Upper lobe of left lung (tissue), 6 donors: ENCODE results near the gene PRKAR1B. TPM values are rescaled to one million over a fixed set of nuclear protein-coding genes. Genes with fewer than 3 reads are reported as not detected.

ENCODE experiments used
- ATAC-seq, 2 donors: fragments of 200-7000 bp; cut with Tn5 transposase; one replicate each; pipeline ENCODE4 v1.9.1; 2022; ENCODE audit warnings: mild to moderate bottlenecking in 2 of 2, moderate library complexity in 2 of 2; ENCODE audit not compliant: low FRiP score in 2 of 2
- DNase-seq, 2 donors: peaks; one replicate each; pipeline ENCODE4 v3.0.0-alpha.2; 2019 to 2020
- H3K27ac ChIP-seq, 4 donors: fragments of 200-600 bp; sonication (generic); one replicate each; pipeline ENCODE4 v1.5.1; 2016 to 2019
- H3K27me3 ChIP-seq, 4 donors: fragments of 200-600 bp; sonication (generic); one replicate each; pipeline ENCODE4 v1.5.1; 2017 to 2019
- H3K36me3 ChIP-seq, 4 donors: fragments of 200-600 bp; sonication (generic); one replicate each; pipeline ENCODE4 v1.5.1; 2016 to 2019
- H3K4me1 ChIP-seq, 4 donors: fragments of 200-600 bp; sonication (generic); one replicate each; pipeline ENCODE4 v1.5.1; 2018 to 2019
- H3K4me3 ChIP-seq, 4 donors: fragments of 200-600 bp; sonication (generic); one replicate each; pipeline ENCODE4 v1.5.1; 2017 to 2019; ENCODE audit warnings: mild to moderate bottlenecking in 2 of 4, moderate library complexity in 1 of 4
- H3K9me3 ChIP-seq, 4 donors: fragments of 200-600 bp; sonication (generic); one replicate each; pipeline ENCODE4 v1.5.1; 2018 to 2019
- CTCF ChIP-seq, 6 experiments: fragments of 450-650 bp in 4 of 6; fragments of 200-600 bp in 2 of 6; sonication (generic) in 2 of 6; IDR thresholded peaks; one replicate each; pipeline ENCODE4 v1.5.1; 2016 to 2019; ENCODE audit warnings: antibody characterized with exemption in 6 of 6
- EP300 ChIP-seq, 4 donors: sonication (generic); formaldehyde crosslinking; IDR thresholded peaks; one replicate each; pipeline ENCODE4 v1.5.1; 2017; ENCODE audit warnings: antibody characterized with exemption in 4 of 4, control low read depth in 2 of 4
- POLR2A ChIP-seq, 4 donors: fragments of 450-650 bp; IDR thresholded peaks; one replicate each; pipeline ENCODE4 v1.5.1; 2016 to 2017; ENCODE audit warnings: antibody characterized with exemption in 4 of 4, mild to moderate bottlenecking in 2 of 4
- POLR2AphosphoS5 ChIP-seq, 2 donors: sonication (generic); formaldehyde crosslinking; IDR thresholded peaks; one replicate each; pipeline ENCODE4 v1.5.1; 2017; ENCODE audit warnings: antibody characterized with exemption in 2 of 2
- WGBS, 2 donors: methylation state at CpG; one replicate each; pipeline ENCODE4 v1.1.5; 2017 to 2018; 5-methylcytosine and 5-hydroxymethylcytosine counted together
- total RNA-seq, 6 donors: library from RNA; depleted of rRNA in 4 of 6; stranded (reverse); fragments of >200 nt in 4 of 6; gene quantifications; one replicate each; pipeline versions ENCODE4 v1.1.0 to v1.2.1, GENCODE V29; 2016 to 2021
- donor health status: DM: no; HTN: no; CAD: no; lungs with moderate emphysema.
- donor health status: DM: no; HTN: yes; CAD: no; lungs with severe emphysema.

Gene PRKAR1B
- total RNA-seq, 6 donors from 2014 or later: 10.3 to 24.4 (median 20.9) TPM

- Histone ChIP-seq H3K27ac (no peak overlapping the region), H3K27me3 (no peaks in the 10 kb centered on the region), H3K9me3 (no peaks in the 10 kb centered on the region), H3K4me3 (no peak overlapping the region), H3K4me1 (peaks cover 0 to 11% (median 2%) of the 10 kb centered on the region in 4 donors), H3K36me3 (no peaks in the 10 kb centered on the region)
- DNase-seq (no peak), ATAC-seq (no peak)
- 93 to 94% methylated on average over 17 to 43 of the region's 54 CpGs for WGBS, 2 donors
- TF ChIP-seq EP300 (IDR thresholded peaks at IDR 0.05): no peak
- no peak for TF ChIP-seq CTCF (IDR thresholded peaks at IDR 0.05)
- TF ChIP-seq POLR2A (IDR thresholded peaks at IDR 0.05): no peak
- no peak for TF ChIP-seq POLR2AphosphoS5 (IDR thresholded peaks at IDR 0.05)
These were observed 56.3 kb downstream of the PRKAR1B start for GRCh38 chr7:670501-671390.

GRCh38 chr7:668958-669357 is 58.1 kb downstream of the PRKAR1B start:
- no peak for ATAC-seq
- no peaks in the 10 kb centered on the region for H3K9me3 ChIP-seq
- peaks cover 0 to 11% (median 2%) of the 10 kb centered on the region in 4 donors for H3K4me1 ChIP-seq
- peak overlapping the region in 2 of 4 donors; percentile 13 to 50 for H3K27ac ChIP-seq
- H3K4me3 ChIP-seq: no peak overlapping the region
- TF ChIP-seq POLR2AphosphoS5 (IDR thresholded peaks at IDR 0.05) (no peak), CTCF (IDR thresholded peaks at IDR 0.05) (no peak), POLR2A (IDR thresholded peaks at IDR 0.05) (no peak), EP300 (IDR thresholded peaks at IDR 0.05) (no peak)
- WGBS, 2 donors: 88 to 91% methylated on average over 4 of the region's 4 CpGs
- DNase-seq: no peak
- H3K27me3 ChIP-seq: no peaks in the 10 kb centered on the region
- H3K36me3 ChIP-seq: no peaks in the 10 kb centered on the region

- no peaks in the 10 kb centered on the region for H3K9me3 ChIP-seq
- H3K4me1 ChIP-seq: peaks cover 0 to 11% (median 2%) of the 10 kb centered on the region in 4 donors
- ATAC-seq: peak in 1 of 2 donors; percentile 80
- TF ChIP-seq CTCF (IDR thresholded peaks at IDR 0.05): no peak
- TF ChIP-seq EP300 (IDR thresholded peaks at IDR 0.05): no peak
- TF ChIP-seq POLR2AphosphoS5 (IDR thresholded peaks at IDR 0.05): no peak
- TF ChIP-seq POLR2A (IDR thresholded peaks at IDR 0.05): no peak
- WGBS, 2 donors: 33 to 42% methylated on average over 13 to 16 of the region's 16 CpGs
- H3K4me3 ChIP-seq: no peak overlapping the region
- H3K27ac ChIP-seq: peak overlapping the region in 2 of 4 donors; percentile 13 to 50
- H3K27me3 ChIP-seq: no peaks in the 10 kb centered on the region
- DNase-seq: no peak
- no peaks in the 10 kb centered on the region for H3K36me3 ChIP-seq
These were observed 58.7 kb downstream of the PRKAR1B start for GRCh38 chr7:668139-668931.

- H3K9me3 ChIP-seq: no peaks in the 10 kb centered on the region
- no peaks in the 10 kb centered on the region for H3K27me3 ChIP-seq
- H3K4me1 ChIP-seq: peaks cover 0 to 11% (median 2%) of the 10 kb centered on the region in 4 donors
- no peak overlapping the region for H3K4me3 ChIP-seq
- no peak for ATAC-seq
- DNase-seq: no peak
- no peak for TF ChIP-seq POLR2A (IDR thresholded peaks at IDR 0.05)
- TF ChIP-seq POLR2AphosphoS5 (IDR thresholded peaks at IDR 0.05): no peak
- TF ChIP-seq CTCF (IDR thresholded peaks at IDR 0.05): no peak
- TF ChIP-seq EP300 (IDR thresholded peaks at IDR 0.05): no peak
- no peaks in the 10 kb centered on the region for H3K36me3 ChIP-seq
- WGBS, 2 donors: 90 to 97% methylated on average over 4 to 6 of the region's 7 CpGs
- peak overlapping the region in 1 of 4 donors; percentile 35 for H3K27ac ChIP-seq
These were observed 60.4 kb downstream of the PRKAR1B start for GRCh38 chr7:666454-667292.
